Measurements from ENCODE around the gene WDR45B. TPM values are rescaled to one million over a fixed set of nuclear protein-coding genes. Genes with fewer than 3 reads are reported as not detected.

The WDR45B gene
- polyA plus RNA-seq, 1 experiment: 105 TPM

- Histone ChIP-seq H3K27ac (ENCODE audit: low read depth, low read length) (no peak overlapping the region), H3K4me3 (ENCODE audit: low read depth, low read length) (no peak overlapping the region), H3K9me3 (ENCODE audit: control insufficient read depth, insufficient read depth, low read length) (peaks cover 5% of the 10 kb centered on the region; the same call in 1 of the 2 replicates), H3K27me3 (ENCODE audit: control insufficient read depth, insufficient read depth, low read length) (no peaks in the 10 kb centered on the region)
- ChIA-PET POLR2A (no interaction called here), CTCF (no interaction called here)
- DNase-seq (ENCODE audit: low read depth, low spot score): no peak
- no peak for TF ChIP-seq CTCF (IDR thresholded peaks at IDR 0.05; ENCODE audit: low read depth, low read length)
Observed at GRCh38 chr17:82616021-82616711, 32.1 kb downstream of the WDR45B start.

- ChIA-PET POLR2A (no interaction called here), CTCF (no interaction called here)
- no peak overlapping the region for H3K27ac ChIP-seq (ENCODE audit: low read depth, low read length)
- no peaks in the 10 kb centered on the region for H3K27me3 ChIP-seq (ENCODE audit: control insufficient read depth, insufficient read depth, low read length)
- TF ChIP-seq CTCF (IDR thresholded peaks at IDR 0.05; ENCODE audit: low read depth, low read length): no peak
- no peak overlapping the region for H3K4me3 ChIP-seq (ENCODE audit: low read depth, low read length)
- H3K9me3 ChIP-seq (ENCODE audit: control insufficient read depth, insufficient read depth, low read length): peaks cover 5% of the 10 kb centered on the region; the same call in 1 of the 2 replicates
- DNase-seq (ENCODE audit: low read depth, low spot score): no peak
Observed at GRCh38 chr17:82615084-82616020, 32.9 kb downstream of the WDR45B start.

GRCh38 chr17:82614095-82614631 is 34.1 kb downstream of the WDR45B start:
- POLR2A ChIA-PET: no interaction called here
- no peak overlapping the region for H3K27ac ChIP-seq (ENCODE audit: low read depth, low read length)
- no peak for DNase-seq (ENCODE audit: low read depth, low spot score)
- peaks cover 5% of the 10 kb centered on the region; the same call in 1 of the 2 replicates for H3K9me3 ChIP-seq (ENCODE audit: control insufficient read depth, insufficient read depth, low read length)
- TF ChIP-seq CTCF (IDR thresholded peaks at IDR 0.05; ENCODE audit: low read depth, low read length): no peak
- H3K4me3 ChIP-seq (ENCODE audit: low read depth, low read length): no peak overlapping the region
- CTCF ChIA-PET: no interaction called here
- no peaks in the 10 kb centered on the region for H3K27me3 ChIP-seq (ENCODE audit: control insufficient read depth, insufficient read depth, low read length)

- Histone ChIP-seq H3K9me3 (ENCODE audit: control insufficient read depth, insufficient read depth, low read length) (peaks cover 5% of the 10 kb centered on the region; the same call in 1 of the 2 replicates), H3K27ac (ENCODE audit: low read depth, low read length) (no peak overlapping the region), H3K27me3 (ENCODE audit: control insufficient read depth, insufficient read depth, low read length) (no peaks in the 10 kb centered on the region), H3K4me3 (ENCODE audit: low read depth, low read length) (no peak overlapping the region)
- ChIA-PET POLR2A (no interaction called here), CTCF (no interaction called here)
- TF ChIP-seq CTCF (IDR thresholded peaks at IDR 0.05; ENCODE audit: low read depth, low read length): no peak
- no peak for DNase-seq (ENCODE audit: low read depth, low spot score)
Observed at GRCh38 chr17:82613283-82614094, 34.8 kb downstream of the WDR45B start.

Measured in AG04450 (cell line).